ENCODE data around the gene LYST. TPM values are rescaled to one million over a fixed set of nuclear protein-coding genes. Genes with fewer than 3 reads are reported as not detected.

Gene LYST
- total and polyA plus RNA-seq, 2 of the 8 experiments (the other 6 are each of a cell fraction or from before 2014, with no cell fraction given) = 0.29 to 0.58 TPM

DNA sequence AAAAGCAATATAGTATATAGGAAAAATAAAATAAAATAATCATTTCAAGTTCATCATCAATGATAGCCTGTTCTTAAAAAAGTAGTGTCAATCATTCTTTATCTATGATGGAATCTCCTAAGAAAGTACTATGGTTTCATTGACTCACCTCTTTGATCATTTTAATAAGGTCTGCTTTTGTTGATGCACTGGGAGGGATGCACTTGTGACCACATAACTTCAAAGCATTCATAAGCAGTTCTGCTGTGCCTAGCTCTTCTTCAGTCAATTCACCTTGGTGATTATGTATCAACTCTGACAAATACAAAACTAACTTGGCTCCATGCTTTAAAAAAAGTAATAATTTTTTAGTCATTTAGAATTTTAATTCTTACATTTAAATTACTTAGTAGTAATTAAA, 132.4 kb downstream of the LYST start:
- no peak overlapping the region for H3K4me2 ChIP-seq (ENCODE audit: insufficient read depth in 1 of 2, low read depth in 2 of 2, low read length in 2 of 2)
- no peaks in the 10 kb centered on the region for H3K79me1 ChIP-seq (ENCODE audit: low read depth, low read length)
- H2BK20ac ChIP-seq (ENCODE audit: low read length) = no peak overlapping the region
- H3K23ac ChIP-seq (ENCODE audit: insufficient read length) = no peak overlapping the region
- no peaks in the 10 kb centered on the region for H3K27me3 ChIP-seq (replicated peaks in 1 of 4; ENCODE audit: control insufficient read depth in 3 of 4, extremely low read depth in 1 of 4, insufficient read depth in 3 of 4, low read length in 3 of 4)
- H3K23me2 ChIP-seq (ENCODE audit: low read depth, low read length) = no peaks in the 10 kb centered on the region
- H3K18ac ChIP-seq (ENCODE audit: extremely low read depth, low read length) = no peak overlapping the region
- no peaks in the 10 kb centered on the region for H3K79me2 ChIP-seq (ENCODE audit: control insufficient read depth in 1 of 2, insufficient read depth in 2 of 2, low read length in 2 of 2)
- no peaks in the 10 kb centered on the region for H4K20me1 ChIP-seq (replicated peaks in 1 of 2; ENCODE audit: control insufficient read depth in 1 of 2, insufficient read depth in 2 of 2, low read length in 2 of 2)
- no peak overlapping the region for H4K91ac ChIP-seq (replicated peaks; ENCODE audit: insufficient read length, low read length)
- H3K14ac ChIP-seq (ENCODE audit: insufficient read length) = no peak overlapping the region
- H3K36me3 ChIP-seq (ENCODE audit: control insufficient read depth in 2 of 4, insufficient read depth in 4 of 4, low read length in 3 of 4) = no peaks in the 10 kb centered on the region
- no peak overlapping the region for H2BK12ac ChIP-seq (ENCODE audit: low read depth, low read length)
- no peak overlapping the region for H3K4me3 ChIP-seq (ENCODE audit: extremely low read depth in 1 of 4, insufficient read depth in 2 of 4, low read depth in 3 of 4, low read length in 4 of 4)
- H2BK120ac ChIP-seq (replicated peaks; ENCODE audit: low read depth, low read length) = no peak overlapping the region
- H2AFZ ChIP-seq (ENCODE audit: low read length) = no peak overlapping the region
- no peak overlapping the region for H4K8ac ChIP-seq (ENCODE audit: extremely low read depth, insufficient read depth, low read length)
- H3K27ac ChIP-seq (ENCODE audit: low read depth, low read length) = no peak overlapping the region
- TF ChIP-seq NANOG (IDR thresholded peaks at IDR 0.05; ENCODE audit: insufficient read depth, low read depth, low read length, poor library complexity, severe bottlenecking) = no peak
- no peak overlapping the region for H2AK5ac ChIP-seq (ENCODE audit: low read depth, low read length)
- H3K56ac ChIP-seq (replicated peaks; ENCODE audit: insufficient read length, low read depth, low read length) = no peak overlapping the region
- no peak overlapping the region for H3K4ac ChIP-seq (replicated peaks; ENCODE audit: insufficient read length, low read depth, low read length)
- no peak for FAIRE-seq
- no peaks in the 10 kb centered on the region for H3K9me3 ChIP-seq (ENCODE audit: insufficient read depth in 2 of 2, low read depth in 1 of 2, low read length in 1 of 2)
- H2BK5ac ChIP-seq (ENCODE audit: low read depth, low read length) = no peak overlapping the region
- CTCF ChIA-PET (ENCODE audit: partially characterized antibody) = interaction anchor here (1.3 to 8.1 kb wide), 3 partner anchors 50 to 229 kb away, joined by 5 to 80 read pairs (median 7); no protein-coding TSS in a partner anchor
- no peak for DNase-seq (ENCODE audit: low read depth in 1 of 2, low spot score in 2 of 2)
- POLR2A ChIA-PET (ENCODE audit: partially characterized antibody) = no interaction called here
- no peaks in the 10 kb centered on the region for H3K4me1 ChIP-seq (replicated peaks in 1 of 4; ENCODE audit: control insufficient read depth in 3 of 4, insufficient read depth in 4 of 4, low read length in 3 of 4)
- H4K5ac ChIP-seq (ENCODE audit: insufficient read length, low read depth, low read length) = no peak overlapping the region
- no peak overlapping the region for H3K9ac ChIP-seq (replicated peaks in 1 of 4; ENCODE audit: extremely low read depth in 1 of 4, low read depth in 3 of 4, low read length in 3 of 4)
- no peak overlapping the region for H2BK15ac ChIP-seq (ENCODE audit: low read length)

All from H1 (cell line).